Mammary epithelial cell (primary cell): ENCODE measurements around the gene PCBP2.

Source experiments
- CTCF ChIP-seq, 2 donors: IDR thresholded peaks in 1 of 2; conservative IDR thresholded peaks in 1 of 2; 2 replicates each; pipeline ENCODE4 v1.5.1; 2011 to 2012; ENCODE audit warnings: inconsistent platforms in 2 of 2, low read length in 2 of 2, mild to moderate bottlenecking in 2 of 2, control low read depth in 1 of 2, low read depth in 1 of 2; ENCODE audit not compliant: insufficient read depth in 1 of 2; ENCODE audit errors: extremely low read depth in 1 of 2
- EZH2 ChIP-seq: IDR thresholded peaks from 2 replicates; pipeline ENCODE4 v1.6.1; 2012; ENCODE audit warnings: low read length, inconsistent platforms, borderline replicate concordance

- no peak for TF ChIP-seq CTCF (conservative IDR thresholded peaks at IDR 0.05 in 1 of 2, IDR thresholded peaks at IDR 0.05 in 1 of 2; ENCODE audit: extremely low read depth in 1 of 2, insufficient read depth in 1 of 2, low read depth in 1 of 2, low read length in 2 of 2)
- TF ChIP-seq EZH2, result no peak
Observed at GRCh38 chr12:53500776-53501614, 49.1 kb downstream of the PCBP2 start, which contains the start of gene TARBP2.
